GM10266 (cell line): ENCODE measurements around the gene DAO.

Experiments used
- DNase-seq: peaks from one replicate; pipeline ENCODE4 v3.0.0; 2012; ENCODE audit errors: extremely low spot score
- TF ChIP-seq, protein P1 (sequence below): IDR thresholded peaks from 2 replicates; pipeline ENCODE4 v1.5.1; 2012; ENCODE audit warnings: mild to moderate bottlenecking, low read depth; ENCODE audit not compliant: control insufficient read depth, insufficient read depth; ENCODE audit errors: missing control alignments

DAO gene

DNA sequence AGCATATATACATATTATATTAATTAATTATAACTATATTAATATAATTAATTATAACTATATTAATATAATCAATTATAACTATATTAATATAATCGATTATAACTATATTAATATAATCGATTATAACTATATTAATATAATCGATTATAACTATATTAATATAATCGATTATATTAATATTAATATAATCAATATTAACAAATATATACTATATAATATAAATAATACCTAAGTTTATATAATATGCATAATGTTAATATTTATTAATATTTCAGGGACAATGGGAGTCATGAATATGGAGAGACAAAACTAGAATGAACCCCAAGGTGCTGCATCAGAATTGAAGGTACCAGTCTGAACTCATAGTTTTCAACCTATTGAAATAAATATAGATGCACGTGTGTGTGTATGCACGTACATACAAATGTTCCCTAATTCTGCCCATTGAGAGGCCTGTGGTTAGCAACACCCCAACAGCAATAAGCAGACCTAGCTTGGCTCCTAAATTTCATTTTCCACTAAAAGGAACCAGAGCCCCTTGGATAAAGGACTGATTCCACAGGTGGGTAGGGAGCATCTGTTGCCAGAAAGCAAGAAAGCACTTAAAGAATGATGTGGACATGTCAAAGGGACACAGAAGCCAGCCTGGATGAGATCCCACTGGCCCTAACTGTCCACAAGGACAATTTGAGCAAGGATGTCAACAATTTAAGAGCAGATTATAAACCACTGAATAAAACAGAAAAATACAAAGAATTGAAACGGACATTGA, 43.8 kb upstream of the DAO start:
- TF ChIP-seq, protein P1, sequence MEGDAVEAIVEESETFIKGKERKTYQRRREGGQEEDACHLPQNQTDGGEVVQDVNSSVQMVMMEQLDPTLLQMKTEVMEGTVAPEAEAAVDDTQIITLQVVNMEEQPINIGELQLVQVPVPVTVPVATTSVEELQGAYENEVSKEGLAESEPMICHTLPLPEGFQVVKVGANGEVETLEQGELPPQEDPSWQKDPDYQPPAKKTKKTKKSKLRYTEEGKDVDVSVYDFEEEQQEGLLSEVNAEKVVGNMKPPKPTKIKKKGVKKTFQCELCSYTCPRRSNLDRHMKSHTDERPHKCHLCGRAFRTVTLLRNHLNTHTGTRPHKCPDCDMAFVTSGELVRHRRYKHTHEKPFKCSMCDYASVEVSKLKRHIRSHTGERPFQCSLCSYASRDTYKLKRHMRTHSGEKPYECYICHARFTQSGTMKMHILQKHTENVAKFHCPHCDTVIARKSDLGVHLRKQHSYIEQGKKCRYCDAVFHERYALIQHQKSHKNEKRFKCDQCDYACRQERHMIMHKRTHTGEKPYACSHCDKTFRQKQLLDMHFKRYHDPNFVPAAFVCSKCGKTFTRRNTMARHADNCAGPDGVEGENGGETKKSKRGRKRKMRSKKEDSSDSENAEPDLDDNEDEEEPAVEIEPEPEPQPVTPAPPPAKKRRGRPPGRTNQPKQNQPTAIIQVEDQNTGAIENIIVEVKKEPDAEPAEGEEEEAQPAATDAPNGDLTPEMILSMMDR, result no peak

DNA sequence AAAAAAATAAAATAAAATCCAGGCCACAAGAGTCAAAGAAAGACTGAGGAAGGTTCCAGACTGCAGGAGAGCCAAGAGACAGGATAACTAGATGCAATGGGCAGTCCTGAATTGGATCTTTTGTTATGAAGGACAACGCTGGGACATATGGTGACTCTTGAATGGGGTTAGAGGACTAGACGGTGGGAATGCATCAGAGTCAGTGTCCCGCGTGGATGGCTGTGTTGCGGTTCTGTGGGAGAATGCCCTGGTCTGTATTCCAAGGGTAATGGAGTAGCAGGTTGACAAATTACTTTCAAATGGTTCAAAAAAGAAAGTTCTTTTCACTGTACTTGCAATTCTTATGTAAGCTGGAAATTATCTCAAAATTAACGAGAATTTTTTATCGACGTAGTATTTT, 42.7 kb upstream of the DAO start:
- no peak for DNase-seq
- TF ChIP-seq, protein P1, result no peak

More for the DNA sequence above, 43.8 kb upstream of the DAO start:
- DNase-seq, result no peak

DNA sequence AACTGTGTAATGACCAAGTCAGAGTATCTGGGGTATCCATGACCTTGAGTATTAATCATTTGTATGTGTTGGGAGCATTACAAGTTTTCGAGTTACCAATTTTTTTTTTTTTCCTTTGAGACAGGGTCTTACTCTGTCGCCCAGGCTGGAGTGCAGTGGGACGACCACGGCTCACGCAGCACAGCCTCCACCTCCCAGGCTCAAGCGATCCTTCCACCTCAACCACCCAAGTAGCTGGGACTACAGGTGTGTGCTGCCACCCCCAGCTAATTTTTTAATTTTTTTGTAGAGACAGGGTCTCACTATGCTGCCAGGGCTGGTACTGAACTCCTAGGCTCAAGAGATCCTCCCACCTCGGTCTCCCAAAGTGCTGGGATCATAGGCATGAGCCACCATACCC, 42.2 kb upstream of the DAO start:
- DNase-seq, result no peak

DNA sequence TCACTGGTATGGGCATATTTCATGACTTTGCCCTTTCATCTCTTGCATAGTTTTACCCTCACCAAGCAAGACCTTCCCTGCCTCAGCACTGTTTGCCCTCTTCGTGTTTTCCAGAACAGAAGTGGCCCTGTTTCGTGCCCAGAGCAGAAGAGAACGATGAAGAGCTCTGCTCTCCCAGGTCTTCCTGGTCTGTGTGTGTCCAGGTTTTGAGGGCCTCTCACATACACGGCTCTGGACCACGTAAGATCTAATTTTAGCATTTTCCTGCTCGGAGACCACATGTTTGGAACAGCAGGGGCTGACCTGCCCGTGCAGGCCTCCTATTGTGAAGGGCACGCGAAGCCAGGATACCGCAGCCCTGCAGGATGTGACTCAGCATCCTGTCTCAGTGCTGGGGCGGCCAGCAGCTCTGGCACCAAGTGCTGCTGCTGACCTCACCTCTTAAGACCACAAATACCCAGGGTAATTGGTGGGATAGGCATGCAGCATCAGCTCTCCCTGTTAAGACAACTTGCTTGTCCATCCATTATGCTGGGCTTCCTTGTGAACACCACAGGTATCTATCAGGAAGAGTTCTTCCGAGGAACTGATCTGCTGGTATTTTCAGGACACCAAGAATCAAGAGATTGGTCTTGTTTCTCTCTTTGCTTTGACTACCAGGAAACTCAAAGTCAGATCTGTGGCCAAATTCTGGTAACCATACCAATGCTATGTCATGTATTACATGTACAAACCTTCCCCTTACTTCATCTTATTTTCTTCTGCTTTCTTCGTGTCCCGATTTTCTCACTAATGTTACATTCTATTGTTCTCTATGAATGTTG, 41.5 kb upstream of the DAO start:
- DNase-seq, result peak; percentile 72
- TF ChIP-seq, protein P1, result no peak

More for the DNA sequence above, 42.2 kb upstream of the DAO start:
- TF ChIP-seq, protein P1, result no peak

DNA sequence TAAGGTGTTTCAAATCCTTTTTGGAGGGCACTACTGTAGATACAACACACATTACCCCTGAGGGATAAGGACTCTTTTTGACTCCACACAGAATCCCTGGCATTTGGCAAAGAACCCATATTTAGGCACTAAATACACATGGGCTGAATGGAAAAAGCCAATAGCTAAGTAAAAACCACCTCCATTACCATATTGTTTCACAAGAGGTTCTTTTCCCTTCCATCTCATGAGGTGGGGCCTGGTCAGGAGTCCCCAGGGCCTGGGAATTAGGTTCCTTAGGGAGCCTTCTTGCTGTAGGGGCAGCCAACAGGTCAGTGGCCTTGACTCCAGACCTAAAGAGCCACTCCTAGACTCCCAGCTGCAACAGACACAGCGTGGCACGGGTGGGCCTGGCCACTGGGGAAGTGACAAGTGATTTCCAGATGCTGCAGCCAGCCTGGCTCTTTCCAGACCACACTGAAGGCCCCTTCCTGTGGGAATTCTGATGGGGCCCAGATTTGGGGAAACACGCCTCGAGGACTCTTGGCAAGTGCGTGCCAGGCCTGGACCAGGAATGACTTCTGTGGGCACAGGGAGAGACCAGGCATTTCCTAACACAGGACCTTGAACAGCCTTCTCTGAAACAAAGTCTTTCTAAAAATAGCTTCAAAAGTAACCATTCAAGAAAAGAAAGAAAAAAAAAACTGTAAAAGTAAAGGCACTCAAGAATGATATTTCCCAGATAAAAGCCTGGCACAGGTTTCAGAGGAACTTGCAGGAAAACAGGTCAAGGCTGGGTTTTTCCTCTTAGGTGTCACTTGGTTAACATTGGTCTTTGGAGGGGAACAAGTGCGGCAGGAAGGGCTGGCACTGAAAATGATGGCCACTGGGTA, 40.6 kb upstream of the DAO start:
- DNase-seq, result no peak
- TF ChIP-seq, protein P1, result no peak

DNA sequence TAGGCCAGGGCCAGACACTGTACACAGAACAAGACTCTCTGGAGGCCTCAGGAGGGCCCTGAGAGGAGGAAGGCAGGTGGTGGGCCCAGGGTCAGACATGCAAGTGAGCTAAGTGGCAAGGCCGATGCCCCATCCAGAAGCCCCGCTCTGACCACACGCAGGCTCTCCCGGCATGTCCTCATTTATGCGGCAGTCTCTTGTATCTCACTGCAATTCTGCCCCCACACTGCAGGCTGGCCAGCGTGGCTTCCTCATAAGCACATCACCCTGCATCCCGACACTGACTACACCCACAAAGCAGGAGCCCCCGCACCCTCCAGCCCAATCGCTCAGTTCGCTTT, 40.0 kb upstream of the DAO start:
- no peak for DNase-seq
- TF ChIP-seq, protein P1, result no peak
